ENCODE measurements around the gene ZMYND8. TPM values are rescaled to one million over a fixed set of nuclear protein-coding genes. Genes with fewer than 3 reads are reported as not detected.

ZMYND8 gene
- polyA plus RNA-seq, 1 donor from 2014 or later = 16.8 TPM

GRCh38 chr20:47354464-47354713 lies 2.1 kb downstream of the ZMYND8 start:
- H3K27me3 ChIP-seq (ENCODE audit: insufficient read depth, low read depth, low read length) = no peaks in the 10 kb centered on the region
- no peak overlapping the region for H3K27ac ChIP-seq (ENCODE audit: low read length)
- H3K9me2 ChIP-seq (ENCODE audit: insufficient read depth, low read length) = no peaks in the 10 kb centered on the region
- no peak overlapping the region for H3K9ac ChIP-seq (ENCODE audit: low read length)
- H3K4me3 ChIP-seq (ENCODE audit: low read length) = peak overlapping the region; percentile 58
- H3F3A ChIP-seq (ENCODE audit: insufficient read depth, low read length, poor library complexity, severe bottlenecking) = peaks cover 7% of the 10 kb centered on the region
- no peaks in the 10 kb centered on the region for H3K9me3 ChIP-seq (ENCODE audit: low read length)
- peak overlapping the region; percentile 74 for H3K4me2 ChIP-seq (ENCODE audit: low read length)
- H4K20me1 ChIP-seq (ENCODE audit: insufficient read depth) = no peaks in the 10 kb centered on the region
- no peaks in the 10 kb centered on the region for H3K36me3 ChIP-seq (ENCODE audit: insufficient read depth, low read length)
- peaks cover 67% of the 10 kb centered on the region for H3K79me2 ChIP-seq (replicated peaks; ENCODE audit: insufficient read depth, low read length)
- no peak overlapping the region for H2AFZ ChIP-seq (ENCODE audit: low read depth, low read length)
- TF ChIP-seq, protein P1, sequence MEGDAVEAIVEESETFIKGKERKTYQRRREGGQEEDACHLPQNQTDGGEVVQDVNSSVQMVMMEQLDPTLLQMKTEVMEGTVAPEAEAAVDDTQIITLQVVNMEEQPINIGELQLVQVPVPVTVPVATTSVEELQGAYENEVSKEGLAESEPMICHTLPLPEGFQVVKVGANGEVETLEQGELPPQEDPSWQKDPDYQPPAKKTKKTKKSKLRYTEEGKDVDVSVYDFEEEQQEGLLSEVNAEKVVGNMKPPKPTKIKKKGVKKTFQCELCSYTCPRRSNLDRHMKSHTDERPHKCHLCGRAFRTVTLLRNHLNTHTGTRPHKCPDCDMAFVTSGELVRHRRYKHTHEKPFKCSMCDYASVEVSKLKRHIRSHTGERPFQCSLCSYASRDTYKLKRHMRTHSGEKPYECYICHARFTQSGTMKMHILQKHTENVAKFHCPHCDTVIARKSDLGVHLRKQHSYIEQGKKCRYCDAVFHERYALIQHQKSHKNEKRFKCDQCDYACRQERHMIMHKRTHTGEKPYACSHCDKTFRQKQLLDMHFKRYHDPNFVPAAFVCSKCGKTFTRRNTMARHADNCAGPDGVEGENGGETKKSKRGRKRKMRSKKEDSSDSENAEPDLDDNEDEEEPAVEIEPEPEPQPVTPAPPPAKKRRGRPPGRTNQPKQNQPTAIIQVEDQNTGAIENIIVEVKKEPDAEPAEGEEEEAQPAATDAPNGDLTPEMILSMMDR (IDR thresholded peaks at IDR 0.05; ENCODE audit: poor library complexity, severe bottlenecking) = no peak
- TF ChIP-seq, protein P2, sequence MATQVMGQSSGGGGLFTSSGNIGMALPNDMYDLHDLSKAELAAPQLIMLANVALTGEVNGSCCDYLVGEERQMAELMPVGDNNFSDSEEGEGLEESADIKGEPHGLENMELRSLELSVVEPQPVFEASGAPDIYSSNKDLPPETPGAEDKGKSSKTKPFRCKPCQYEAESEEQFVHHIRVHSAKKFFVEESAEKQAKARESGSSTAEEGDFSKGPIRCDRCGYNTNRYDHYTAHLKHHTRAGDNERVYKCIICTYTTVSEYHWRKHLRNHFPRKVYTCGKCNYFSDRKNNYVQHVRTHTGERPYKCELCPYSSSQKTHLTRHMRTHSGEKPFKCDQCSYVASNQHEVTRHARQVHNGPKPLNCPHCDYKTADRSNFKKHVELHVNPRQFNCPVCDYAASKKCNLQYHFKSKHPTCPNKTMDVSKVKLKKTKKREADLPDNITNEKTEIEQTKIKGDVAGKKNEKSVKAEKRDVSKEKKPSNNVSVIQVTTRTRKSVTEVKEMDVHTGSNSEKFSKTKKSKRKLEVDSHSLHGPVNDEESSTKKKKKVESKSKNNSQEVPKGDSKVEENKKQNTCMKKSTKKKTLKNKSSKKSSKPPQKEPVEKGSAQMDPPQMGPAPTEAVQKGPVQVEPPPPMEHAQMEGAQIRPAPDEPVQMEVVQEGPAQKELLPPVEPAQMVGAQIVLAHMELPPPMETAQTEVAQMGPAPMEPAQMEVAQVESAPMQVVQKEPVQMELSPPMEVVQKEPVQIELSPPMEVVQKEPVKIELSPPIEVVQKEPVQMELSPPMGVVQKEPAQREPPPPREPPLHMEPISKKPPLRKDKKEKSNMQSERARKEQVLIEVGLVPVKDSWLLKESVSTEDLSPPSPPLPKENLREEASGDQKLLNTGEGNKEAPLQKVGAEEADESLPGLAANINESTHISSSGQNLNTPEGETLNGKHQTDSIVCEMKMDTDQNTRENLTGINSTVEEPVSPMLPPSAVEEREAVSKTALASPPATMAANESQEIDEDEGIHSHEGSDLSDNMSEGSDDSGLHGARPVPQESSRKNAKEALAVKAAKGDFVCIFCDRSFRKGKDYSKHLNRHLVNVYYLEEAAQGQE (IDR thresholded peaks at IDR 0.05; ENCODE audit: borderline replicate concordance) = no peak
- no peak for TF ChIP-seq POLR2AphosphoS5 (IDR thresholded peaks at IDR 0.05)

DNA sequence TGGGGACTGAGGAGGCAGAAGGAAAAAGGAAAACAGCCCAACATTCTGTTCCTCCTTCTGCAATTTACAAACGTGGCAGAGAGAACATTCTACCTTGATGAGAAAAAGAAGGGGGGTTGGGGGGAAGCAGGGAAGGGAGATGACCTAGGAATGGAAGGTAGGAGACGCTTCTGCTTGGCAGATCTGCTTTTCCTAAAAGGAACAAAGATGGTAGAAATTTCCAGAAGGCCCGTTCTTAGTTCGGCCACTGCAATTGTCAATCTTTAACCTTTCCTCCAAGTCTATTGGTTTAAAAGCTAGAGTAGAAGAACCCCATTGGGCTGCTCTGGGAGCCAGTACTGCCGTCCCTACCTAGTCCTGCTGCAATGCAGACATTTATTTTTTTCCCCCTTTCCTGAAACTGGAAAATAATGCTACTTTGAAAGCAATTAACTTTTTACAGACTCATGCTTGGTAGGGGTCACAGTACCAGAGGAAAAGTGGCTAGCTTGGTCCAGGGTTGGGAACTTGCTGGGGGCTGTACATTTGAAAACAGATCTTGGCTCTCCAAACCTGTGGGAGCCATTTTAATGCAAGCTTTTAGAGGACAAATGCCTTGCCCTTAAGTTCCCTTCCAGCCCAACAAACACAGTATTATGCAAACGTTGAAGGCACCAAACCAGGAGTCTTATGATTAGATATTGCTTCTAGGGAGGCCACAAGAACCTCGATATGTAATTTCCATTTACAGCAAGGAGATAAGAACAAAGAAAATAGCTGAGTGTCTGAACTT lies 2.6 kb downstream of the ZMYND8 start:
- Histone ChIP-seq H3K9ac (ENCODE audit: low read length) (peak overlapping the region; percentile 49), H3K27ac (ENCODE audit: low read length) (peak overlapping the region; percentile 5), H3K9me3 (ENCODE audit: low read length) (no peaks in the 10 kb centered on the region), H3K27me3 (ENCODE audit: insufficient read depth, low read depth, low read length) (no peaks in the 10 kb centered on the region), H3K9me2 (ENCODE audit: insufficient read depth, low read length) (no peaks in the 10 kb centered on the region), H4K20me1 (ENCODE audit: insufficient read depth) (no peaks in the 10 kb centered on the region), H2AFZ (ENCODE audit: low read depth, low read length) (no peak overlapping the region), H3K4me2 (ENCODE audit: low read length) (peak overlapping the region; percentile 74), H3K36me3 (ENCODE audit: insufficient read depth, low read length) (no peaks in the 10 kb centered on the region), H3K4me3 (ENCODE audit: low read length) (peak overlapping the region; percentile 58), H3K79me2 (replicated peaks; ENCODE audit: insufficient read depth, low read length) (peaks cover 67% of the 10 kb centered on the region), H3F3A (ENCODE audit: insufficient read depth, low read length, poor library complexity, severe bottlenecking) (peaks cover 7% of the 10 kb centered on the region)
- TF ChIP-seq, protein P2 (IDR thresholded peaks at IDR 0.05; ENCODE audit: borderline replicate concordance) = no peak
- no peak for TF ChIP-seq MXI1 (conservative IDR thresholded peaks at IDR 0.05; ENCODE audit: poor library complexity, severe bottlenecking)
- no peak for TF ChIP-seq TAF1 (IDR thresholded peaks at IDR 0.05; ENCODE audit: low read depth)
- TF ChIP-seq POLR2AphosphoS5 (IDR thresholded peaks at IDR 0.05) = no peak
- no peak for TF ChIP-seq RAD21 (conservative IDR thresholded peaks at IDR 0.05)
- no peak for TF ChIP-seq EP300 (conservative IDR thresholded peaks at IDR 0.05; ENCODE audit: poor library complexity, severe bottlenecking)
- TF ChIP-seq, protein P1 (IDR thresholded peaks at IDR 0.05; ENCODE audit: poor library complexity, severe bottlenecking) = no peak
- TF ChIP-seq SMC3 (conservative IDR thresholded peaks at IDR 0.05; ENCODE audit: poor library complexity) = no peak
- TF ChIP-seq EZH2 (IDR thresholded peaks at IDR 0.05; ENCODE audit: borderline replicate concordance, insufficient read depth, low read length, poor library complexity, severe bottlenecking) = no peak
